Femur (tissue), 1 donor: ENCODE results near the gene GTPBP1.

Experiments
- DNase-seq: peaks from one replicate; pipeline ENCODE4 v3.0.0-alpha.2; 2017

Gene GTPBP1

GRCh38 chr22:38741576-38741975 lies 35.8 kb downstream of the GTPBP1 start:
- DNase-seq: no peak

DNA sequence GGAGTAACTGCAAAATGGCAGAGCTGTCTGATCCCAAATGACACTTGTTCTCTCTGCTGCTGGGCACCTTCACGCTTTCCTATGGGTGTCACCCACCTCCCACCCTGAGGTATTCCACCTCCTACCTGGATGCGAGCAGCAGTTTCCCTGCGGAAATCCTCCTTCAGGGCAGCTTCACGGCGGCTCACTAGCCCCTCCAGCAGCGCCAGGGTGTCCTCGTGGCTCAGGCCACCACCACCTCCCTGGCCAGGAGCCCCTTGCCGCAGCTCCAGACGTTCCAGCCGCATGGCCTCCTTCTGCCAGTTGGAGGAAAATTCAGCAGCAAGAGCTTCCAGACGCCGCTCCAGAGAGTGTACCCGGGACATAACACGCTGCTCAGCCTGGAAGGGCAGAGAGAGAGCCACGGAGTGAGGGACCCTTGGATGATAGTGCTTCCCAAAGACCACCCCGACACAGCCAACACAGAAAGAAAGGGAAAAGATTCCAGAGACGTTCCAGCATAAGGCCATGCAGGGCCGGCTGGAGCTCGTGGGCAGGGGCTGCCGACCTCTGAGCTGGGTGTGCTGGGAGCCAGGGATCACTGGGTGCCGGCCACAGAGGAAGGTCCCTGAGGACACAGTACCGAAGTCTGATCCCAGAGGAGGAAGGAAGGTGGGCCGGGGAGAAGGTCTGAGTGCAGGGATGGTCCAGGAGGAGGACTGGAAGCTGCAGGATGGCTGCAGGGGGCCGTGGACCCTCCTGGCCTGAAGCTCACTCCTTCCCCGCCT lies 36.6 kb downstream of the GTPBP1 start:
- no peak for DNase-seq

- DNase-seq: no peak
These were observed 39.2 kb downstream of the GTPBP1 start for GRCh38 chr22:38744981-38745380.

- DNase-seq: no peak
These were observed 40.1 kb downstream of the GTPBP1 start for GRCh38 chr22:38745676-38746460.

- no peak for DNase-seq
These were observed 42.9 kb downstream of the GTPBP1 start for GRCh38 chr22:38748487-38749136.

DNA sequence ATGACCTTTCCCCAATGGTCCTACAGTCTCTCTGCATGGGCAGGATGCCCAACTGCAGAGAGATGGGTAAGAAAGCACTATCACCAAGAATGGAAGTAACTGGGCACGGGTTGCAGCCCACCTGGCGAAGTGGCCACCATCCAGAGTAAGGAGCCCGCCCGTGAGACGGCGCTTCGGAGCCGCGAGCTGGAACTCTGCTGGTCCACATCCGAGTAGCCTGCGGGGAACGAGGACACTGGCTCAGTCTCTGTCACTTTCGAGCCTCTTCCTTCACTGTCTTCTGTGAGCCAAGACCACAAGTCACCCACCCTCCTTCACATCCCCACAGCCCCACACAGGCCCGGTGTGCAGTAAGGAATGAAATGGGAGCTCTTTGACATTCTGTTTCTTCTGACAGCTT lies 44.4 kb downstream of the GTPBP1 start:
- no peak for DNase-seq

DNA sequence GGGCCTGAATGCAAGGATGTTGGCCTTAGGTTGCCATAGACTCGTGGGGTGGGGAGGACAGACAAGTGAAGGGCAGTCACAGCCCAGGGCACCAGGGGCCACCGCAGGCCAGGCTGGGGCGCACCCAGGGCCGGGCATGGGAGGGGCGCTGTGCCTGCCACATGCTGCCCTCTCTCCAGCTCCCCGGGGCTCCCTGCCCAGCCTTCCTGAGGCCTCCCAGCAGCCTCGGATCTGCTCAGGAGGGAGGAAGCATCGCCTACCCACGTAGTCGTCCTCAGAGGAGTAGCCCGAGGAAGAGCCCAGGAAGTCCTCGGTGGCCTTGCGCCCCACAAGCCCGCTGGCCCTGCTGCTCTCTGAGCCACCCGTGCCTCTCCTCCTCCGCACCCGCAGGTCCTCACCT lies 44.9 kb downstream of the GTPBP1 start:
- DNase-seq: no peak

DNA sequence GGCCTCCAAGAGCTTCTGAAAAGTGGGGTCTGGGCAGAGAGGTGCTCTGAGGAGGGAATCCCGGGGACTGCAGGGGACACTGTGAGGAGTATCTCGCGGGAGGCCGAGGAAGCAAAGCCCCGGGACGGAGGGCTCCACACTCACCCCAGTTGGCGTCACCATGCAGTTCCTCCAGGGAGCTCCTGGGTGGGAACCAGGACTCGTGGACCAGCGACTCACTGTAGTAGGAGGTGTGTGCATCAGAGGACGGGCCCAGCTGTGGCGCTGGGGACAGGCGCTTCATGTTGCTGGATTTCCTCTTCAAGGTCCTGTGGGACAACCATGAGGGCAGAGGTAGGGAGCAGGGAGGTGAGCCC lies 45.3 kb downstream of the GTPBP1 start:
- no peak for DNase-seq

GRCh38 chr22:38751422-38752346 lies 45.9 kb downstream of the GTPBP1 start:
- peak; percentile 84 for DNase-seq

DNA sequence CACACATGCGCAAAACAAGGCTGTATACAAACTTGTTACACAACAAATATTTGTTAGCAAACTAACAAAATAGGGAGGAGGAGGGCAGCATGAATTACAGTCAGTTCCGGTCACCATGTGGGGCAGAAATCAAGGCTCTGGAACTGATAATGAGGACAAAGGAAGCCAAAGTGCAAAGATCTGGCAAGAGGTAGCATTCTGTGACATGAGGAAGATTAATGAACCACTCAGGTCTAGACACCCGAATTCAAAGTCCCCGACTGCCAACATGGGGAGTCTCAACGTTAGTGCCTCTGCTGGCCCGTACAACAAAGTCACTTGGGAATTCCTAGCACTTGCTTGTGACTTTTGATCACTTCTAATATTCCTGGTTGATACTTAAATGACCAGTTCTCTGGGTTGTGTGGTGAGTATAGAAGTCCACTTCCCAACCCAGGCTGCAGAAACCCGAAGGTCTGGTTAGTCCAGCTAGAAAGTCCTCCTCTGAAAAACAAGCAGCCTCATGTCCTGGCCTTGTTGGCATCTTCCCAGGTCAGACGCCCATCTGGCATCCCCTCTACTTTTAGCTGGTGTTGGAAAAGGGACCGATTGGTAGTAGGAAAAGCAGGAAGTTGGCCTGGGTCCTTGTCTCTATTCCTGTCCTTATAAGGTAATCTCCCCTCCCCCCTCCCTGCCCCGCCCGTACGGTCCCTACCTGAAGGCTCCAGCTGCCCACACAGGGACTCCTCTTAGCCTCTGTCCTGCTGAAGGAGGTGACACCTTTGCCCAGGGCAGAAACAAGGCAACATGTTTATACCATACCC lies 48.4 kb downstream of the GTPBP1 start:
- peak; percentile 59 for DNase-seq

- DNase-seq: peak; percentile 54
These were observed 49.0 kb downstream of the GTPBP1 start for GRCh38 chr22:38754751-38755154.

GRCh38 chr22:38755155-38755910 lies 49.6 kb downstream of the GTPBP1 start:
- DNase-seq: peak; percentile 82

- DNase-seq: peak; percentile 95
These were observed 50.3 kb downstream of the GTPBP1 start, which contains the start of gene SUN2 for GRCh38 chr22:38755911-38756532. TSS of gene SUN2 (minus strand) at chr22:38755998. CDS start at chr22:38752628, 3,370 bp downstream.

DNA sequence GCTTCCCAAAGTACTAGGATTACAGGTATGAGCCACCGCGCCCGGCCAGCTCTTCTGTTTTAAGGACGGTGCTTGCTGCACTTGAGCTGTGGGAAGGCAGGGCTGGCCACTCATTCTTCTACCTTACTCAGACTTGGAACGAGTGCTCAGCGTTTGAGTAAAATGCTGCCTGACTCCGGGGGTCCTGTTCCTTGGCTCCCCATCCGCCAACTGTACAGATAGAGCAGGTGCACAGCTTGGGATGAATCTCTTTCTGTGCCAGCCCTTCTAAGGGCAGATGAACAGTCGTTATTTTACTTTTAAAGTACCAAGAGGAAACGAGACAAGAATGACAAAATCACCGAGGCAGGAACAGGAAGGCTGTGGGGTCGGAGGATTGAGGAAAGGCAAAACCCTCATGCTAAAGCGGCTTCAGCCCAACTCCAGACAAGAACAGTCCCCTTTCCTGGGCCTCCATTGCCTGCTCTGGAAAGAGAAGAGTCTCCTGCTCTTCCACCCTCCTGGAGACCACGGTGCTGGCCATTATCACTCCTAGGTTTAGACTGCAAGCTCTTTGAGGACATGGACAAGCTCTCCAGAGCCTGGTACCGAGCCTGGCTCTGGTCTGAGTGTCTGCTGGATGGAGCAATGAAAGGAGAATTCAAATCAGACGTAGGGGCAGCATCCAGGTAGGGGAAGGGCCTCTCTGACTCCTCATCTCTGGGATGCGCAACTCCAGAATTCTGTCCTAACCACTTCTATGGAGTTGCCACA lies 51.1 kb downstream of the GTPBP1 start:
- no peak for DNase-seq

DNA sequence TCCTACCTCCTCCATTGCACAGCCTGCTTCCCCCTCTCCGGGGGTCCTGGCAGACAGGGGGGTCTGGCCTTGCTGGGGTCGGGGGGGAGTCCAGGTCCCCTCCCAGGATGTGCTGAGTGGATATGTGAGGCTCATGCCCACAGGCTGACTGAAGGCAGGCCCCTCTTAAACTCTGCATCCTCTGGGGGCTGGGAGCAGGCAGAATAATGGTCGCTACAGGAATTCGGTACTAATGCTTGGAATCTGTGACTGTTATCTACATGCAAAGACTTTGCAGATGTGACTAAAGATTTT lies 51.7 kb downstream of the GTPBP1 start:
- DNase-seq: no peak

DNA sequence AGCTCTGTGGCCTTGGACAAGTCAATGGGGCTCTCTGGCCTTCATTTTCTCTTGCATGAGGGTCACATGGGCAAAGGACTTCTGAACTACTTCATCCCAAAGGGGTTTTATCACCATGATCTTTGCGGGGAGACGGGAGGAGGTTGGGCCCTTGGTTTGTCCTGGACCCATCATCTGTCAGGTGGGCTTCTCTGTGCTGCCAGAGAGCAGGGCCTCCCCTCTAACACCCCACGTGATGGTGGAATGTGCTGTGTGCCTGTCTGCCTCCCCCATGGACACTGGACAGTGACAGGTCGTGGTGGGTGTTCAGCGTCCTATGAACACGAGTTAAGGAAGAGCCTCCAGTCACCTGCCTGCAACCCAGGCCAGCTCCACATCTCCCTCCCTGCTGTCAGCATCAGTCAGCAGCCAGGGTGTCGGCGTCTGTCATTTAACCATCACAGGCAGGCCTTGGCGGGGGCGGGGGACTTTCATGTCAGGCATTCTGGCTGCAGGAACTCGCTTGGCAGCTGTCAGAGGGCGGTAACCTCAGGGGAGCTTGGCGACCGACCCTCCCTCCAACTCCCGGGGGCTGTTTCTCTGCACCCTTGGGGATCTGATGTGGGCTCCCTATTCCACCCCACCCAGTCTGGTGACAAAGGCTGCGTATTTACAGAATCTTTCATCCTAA lies 52.7 kb downstream of the GTPBP1 start:
- DNase-seq: no peak

- DNase-seq: no peak
These were observed 53.3 kb downstream of the GTPBP1 start for GRCh38 chr22:38759005-38759404.

GRCh38 chr22:38760477-38761201 lies 54.9 kb downstream of the GTPBP1 start:
- DNase-seq: no peak
